HCT116 (cell line): ENCODE results near the gene NTNG1. TPM values are rescaled to one million over a fixed set of nuclear protein-coding genes. Genes with fewer than 3 reads are reported as not detected.

Experiments used
- ATAC-seq: fragments of 200-7000 bp; cut with Tn5 transposase; 2 replicates; pipeline ENCODE4 v1.9.1; 2020; ENCODE audit warnings: mild to moderate bottlenecking, moderate library complexity
- BruUV-seq: library from RNA; stranded (reverse); fragments of 400-500 nt; replicated peaks from 2 replicates; lab custom pipeline; 2021; lab: Mats Ljungman, UMichigan
- CTCF ChIA-PET: fragments of 300-600 bp; sonication (Branson Sonifier 250); formaldehyde crosslinking; loops from one replicate; lab custom pipeline; 2021; ENCODE audit warnings: antibody characterized with exemption; lab: Charles Lee
- POLR2A ChIA-PET: fragments of 300-600, 350-600 bp; sonication (Branson Sonifier 250); formaldehyde crosslinking; loops from one replicate; lab custom pipeline; 2021; ENCODE audit warnings: antibody characterized with exemption; lab: Charles Lee
- RAD21 ChIA-PET, 2 experiments: fragments of 300-600 bp; sonication (Branson Sonifier 250); formaldehyde crosslinking; loops; one replicate each; lab custom pipeline; 2023; ENCODE audit warnings: low total read pairs in 2 of 2; ENCODE audit not compliant: uncharacterized antibody in 2 of 2, unreplicated experiment in 2 of 2, low non-redundant PET in 1 of 2; lab: Charles Lee
- DNase-seq: peaks from one replicate; pipeline ENCODE4 v3.0.0-alpha.2; 2010; ENCODE audit warnings: low read depth, low spot score
- H2AFZ ChIP-seq: fragments of 200-600 bp; shearing (Covaris generic), sonication (generic); 2 replicates; pipeline ENCODE4 v1.6.1; 2017; ENCODE audit warnings: low read depth, mixed run types, mixed read lengths, antibody characterized with exemption, low read length; ENCODE audit not compliant: poor library complexity, severe bottlenecking
- H3K27ac ChIP-seq: 2 replicates; pipeline ENCODE4 v1.5.1; 2012; ENCODE audit warnings: low read depth, low read length
- H3K27me3 ChIP-seq: fragments of 200-600 bp; sonication (generic); 2 replicates; pipeline ENCODE4 v1.6.1; 2016; ENCODE audit warnings: mixed run types, low read length, mixed read lengths; ENCODE audit not compliant: insufficient read depth
- H3K36me3 ChIP-seq, 2 experiments: fragments of 200-500 bp in 1 of 2; fragments of 200-600 bp in 1 of 2; sonication (Bioruptor generic) in 1 of 2; sonication (generic) in 1 of 2; 2 replicates each; pipeline versions ENCODE4 v1.5.1 to v1.6.1; 2014 to 2016; ENCODE audit warnings: low read length in 2 of 2, inconsistent platforms in 1 of 2, mixed read lengths in 1 of 2, mixed run types in 1 of 2; ENCODE audit not compliant: insufficient read depth in 2 of 2, control insufficient read depth in 1 of 2
- H3K4me1 ChIP-seq, 2 experiments: fragments of 200-600 bp in 1 of 2; sonication (generic) in 1 of 2; 2 replicates each; pipeline versions ENCODE4 v1.5.1 to v1.6.1; 2012 to 2017; ENCODE audit warnings: low read length in 2 of 2, inconsistent platforms in 1 of 2, mild to moderate bottlenecking in 1 of 2, mixed read lengths in 1 of 2, mixed run types in 1 of 2, moderate library complexity in 1 of 2; ENCODE audit not compliant: insufficient read depth in 2 of 2, control insufficient read depth in 1 of 2
- H3K4me2 ChIP-seq: fragments of 200-600 bp; sonication (generic); 2 replicates; pipeline ENCODE4 v1.6.1; 2017; ENCODE audit warnings: mixed run types, low read length, mixed read lengths
- H3K4me3 ChIP-seq, 2 experiments: fragments of 200-600 bp in 1 of 2; sonication (generic) in 1 of 2; replicated peaks in 1 of 2; 2 replicates each; pipeline ENCODE4 v1.5.1; 2011 to 2016; ENCODE audit warnings: low read length in 2 of 2, control low read depth in 1 of 2, low read depth in 1 of 2, mild to moderate bottlenecking in 1 of 2, mixed read lengths in 1 of 2, mixed run types in 1 of 2
- H3K79me2 ChIP-seq: fragments of 200-600 bp; sonication (generic); 2 replicates; pipeline ENCODE4 v1.6.1; 2017; ENCODE audit warnings: mild to moderate bottlenecking, mixed run types, low read length, moderate library complexity, mixed read lengths; ENCODE audit not compliant: insufficient read depth
- H3K9ac ChIP-seq: fragments of 200-600 bp; sonication (generic); 2 replicates; pipeline ENCODE4 v1.6.1; 2016; ENCODE audit warnings: low read length, mixed read lengths
- H3K9me2 ChIP-seq: fragments of 200-600 bp; sonication (generic), shearing (Covaris generic); 2 replicates; pipeline ENCODE4 v1.6.1; 2017; ENCODE audit warnings: mixed run types, mild to moderate bottlenecking, moderate library complexity; ENCODE audit not compliant: insufficient read depth
- H3K9me3 ChIP-seq, 2 experiments: fragments of 200-500 bp in 1 of 2; fragments of 200-600 bp in 1 of 2; sonication (Bioruptor generic) in 1 of 2; sonication (generic) in 1 of 2; 2 replicates each; pipeline ENCODE4 v1.6.1; 2014 to 2017; ENCODE audit warnings: low read length in 2 of 2, mixed read lengths in 2 of 2, inconsistent platforms in 1 of 2, low read depth in 1 of 2, mild to moderate bottlenecking in 1 of 2, mixed run types in 1 of 2, moderate library complexity in 1 of 2; ENCODE audit not compliant: control insufficient read depth in 1 of 2, insufficient read depth in 1 of 2
- H4K20me1 ChIP-seq: fragments of 200-600 bp; sonication (generic), shearing (Covaris generic); 2 replicates; pipeline ENCODE4 v1.6.1; 2017; ENCODE audit warnings: mixed run types, mild to moderate bottlenecking, moderate library complexity; ENCODE audit not compliant: insufficient read depth
- CBX3 ChIP-seq: IDR thresholded peaks from 2 replicates; pipeline ENCODE4 v1.6.1; 2012; ENCODE audit warnings: low read depth
- CEBPB ChIP-seq: IDR thresholded peaks from 2 replicates; pipeline ENCODE4 v1.6.1; 2012; ENCODE audit warnings: low read depth
- EGR1 ChIP-seq: IDR thresholded peaks from 2 replicates; pipeline ENCODE4 v1.6.1; 2012; ENCODE audit warnings: low read depth
- ELF1 ChIP-seq: IDR thresholded peaks from 2 replicates; pipeline ENCODE4 v1.6.1; 2012; ENCODE audit warnings: low read depth, borderline replicate concordance
- EZH2phosphoT487 ChIP-seq: fragments of 200-600 bp; IDR thresholded peaks from 2 replicates; pipeline ENCODE4 v1.6.1; 2018; ENCODE audit warnings: antibody characterized with exemption, borderline replicate concordance
- FOSL1 ChIP-seq: IDR thresholded peaks from 2 replicates; pipeline ENCODE4 v1.6.1; 2012; ENCODE audit warnings: low read depth
- POLR2A ChIP-seq: IDR thresholded peaks from 2 replicates; pipeline ENCODE4 v1.7.0; 2011; ENCODE audit warnings: borderline replicate concordance; ENCODE audit not compliant: insufficient read depth, insufficient read length; ENCODE audit errors: extremely low read depth
- RAD21 ChIP-seq: IDR thresholded peaks from 2 replicates; pipeline ENCODE4 v1.6.1; 2012; ENCODE audit warnings: low read depth, mild to moderate bottlenecking
- SIN3A ChIP-seq: IDR thresholded peaks from 2 replicates; pipeline ENCODE4 v1.6.1; 2012; ENCODE audit warnings: low read depth
- SRF ChIP-seq: IDR thresholded peaks from 2 replicates; pipeline ENCODE4 v1.6.1; 2012; ENCODE audit warnings: low read depth
- YY1 ChIP-seq: IDR thresholded peaks from 2 replicates; pipeline ENCODE4 v1.6.1; 2011; ENCODE audit warnings: low read length, low read depth, moderate library complexity, mild to moderate bottlenecking; ENCODE audit not compliant: insufficient replicate concordance; ENCODE audit errors: extremely low read depth
- ZNF274 ChIP-seq: fragments of 200-500 bp; sonication (Bioruptor generic); IDR thresholded peaks from 2 replicates; pipeline ENCODE4 v1.6.1; 2014; ENCODE audit warnings: mild to moderate bottlenecking, low read depth, low read length, inconsistent platforms
- intact Hi-C: fragments of 100-400 bp; cut with micrococcal nuclease; formaldehyde crosslinking; loops from 2 replicates; pipeline ENCODE4 v1.10.0; 2022
- total RNA-seq: library from RNA; stranded (reverse); gene quantifications from one replicate; pipeline ENCODE4 v1.2.1, GENCODE V29; 2021; ENCODE audit not compliant: unreplicated experiment
- TF ChIP-seq, protein P1 (sequence below): IDR thresholded peaks from 2 replicates; pipeline ENCODE4 v1.6.1; 2012
- TF ChIP-seq, protein P2 (sequence below), 3 experiments: fragments of 200-600 bp in 1 of 3; sonication (generic) in 1 of 3; IDR thresholded peaks in 2 of 3; conservative IDR thresholded peaks in 1 of 3; 2 replicates each; pipeline ENCODE4 v1.5.1; 2012 to 2017; ENCODE audit warnings: low read depth in 2 of 3, low read length in 2 of 3, antibody characterized with exemption in 1 of 3, borderline replicate concordance in 1 of 3, control low read depth in 1 of 3, mild to moderate bottlenecking in 1 of 3, mixed read lengths in 1 of 3, mixed run types in 1 of 3, moderate library complexity in 1 of 3; ENCODE audit not compliant: insufficient read depth in 1 of 3
- TF ChIP-seq, protein P3 (sequence below): IDR thresholded peaks from 2 replicates; pipeline ENCODE4 v1.6.1; 2012; ENCODE audit warnings: low read depth
- TF ChIP-seq, protein P4 (sequence below): IDR thresholded peaks from 2 replicates; pipeline ENCODE4 v1.6.1; 2011; ENCODE audit warnings: mild to moderate bottlenecking, low read length, moderate library complexity; ENCODE audit not compliant: insufficient replicate concordance; ENCODE audit errors: extremely low read depth

Gene NTNG1
- total RNA-seq, 1 experiment from 2014 or later: not detected

DNA sequence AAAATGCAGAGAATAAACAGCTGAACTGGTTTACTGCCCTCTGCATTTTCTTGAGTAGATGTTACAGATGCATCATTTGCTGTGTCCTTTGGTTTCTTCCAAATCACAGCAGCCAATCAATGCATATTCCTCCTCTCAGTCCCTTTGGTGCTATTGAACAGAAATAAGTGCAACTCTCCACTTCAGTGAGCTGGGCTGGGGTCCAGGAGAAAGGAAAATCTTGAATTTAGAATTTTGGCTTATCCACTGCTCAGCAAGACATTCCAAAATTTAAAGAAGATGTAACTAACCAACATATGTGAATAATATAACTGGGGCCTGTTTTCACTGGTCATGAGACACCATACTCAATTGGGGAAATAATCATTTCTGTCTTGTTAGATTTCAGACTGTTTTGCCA is 45.2 kb upstream of the NTNG1 start (continued):
- no peak for TF ChIP-seq RAD21
- no peak for TF ChIP-seq SRF
- TF ChIP-seq, protein P1, sequence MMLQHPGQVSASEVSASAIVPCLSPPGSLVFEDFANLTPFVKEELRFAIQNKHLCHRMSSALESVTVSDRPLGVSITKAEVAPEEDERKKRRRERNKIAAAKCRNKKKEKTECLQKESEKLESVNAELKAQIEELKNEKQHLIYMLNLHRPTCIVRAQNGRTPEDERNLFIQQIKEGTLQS: no peak
- TF ChIP-seq SIN3A: no peak
- no peak for TF ChIP-seq CEBPB

DNA sequence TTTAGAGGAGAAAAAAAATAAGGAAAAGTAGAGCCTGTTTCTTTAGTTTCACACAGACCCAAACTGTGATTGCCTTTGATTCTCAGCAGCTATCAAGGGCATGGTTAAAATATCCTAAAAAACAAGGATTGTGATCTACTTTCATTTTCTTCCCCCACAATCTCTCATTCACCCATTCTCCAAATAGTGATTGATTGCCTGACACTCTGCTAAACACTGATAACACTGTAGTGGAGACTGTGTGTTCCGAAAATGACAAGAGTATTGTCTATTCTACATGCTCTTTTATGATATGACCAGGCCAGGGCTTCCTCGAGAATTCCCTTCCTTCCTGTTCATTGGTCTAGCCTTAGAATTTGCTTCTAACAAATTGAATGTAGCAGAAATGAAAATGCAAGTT is 44.1 kb upstream of the NTNG1 start:
- H3K27ac ChIP-seq: no peak overlapping the region
- H3K27me3 ChIP-seq: no peaks in the 10 kb centered on the region
- H2AFZ ChIP-seq: no peak overlapping the region
- intact Hi-C loops: no loop called here
- no peak overlapping the region for H3K9ac ChIP-seq
- H3K9me3 ChIP-seq: no peaks in the 10 kb centered on the region
- no peak overlapping the region for H3K4me3 ChIP-seq
- H4K20me1 ChIP-seq: no peaks in the 10 kb centered on the region
- BruUV-seq: no TSS peak
- CTCF ChIA-PET: no interaction called here
- no peak for DNase-seq
- no peaks in the 10 kb centered on the region for H3K9me2 ChIP-seq
- no peak for TF ChIP-seq YY1
- TF ChIP-seq CEBPB: no peak
- TF ChIP-seq EGR1: no peak
- TF ChIP-seq, protein P1: no peak
- TF ChIP-seq, protein P2, sequence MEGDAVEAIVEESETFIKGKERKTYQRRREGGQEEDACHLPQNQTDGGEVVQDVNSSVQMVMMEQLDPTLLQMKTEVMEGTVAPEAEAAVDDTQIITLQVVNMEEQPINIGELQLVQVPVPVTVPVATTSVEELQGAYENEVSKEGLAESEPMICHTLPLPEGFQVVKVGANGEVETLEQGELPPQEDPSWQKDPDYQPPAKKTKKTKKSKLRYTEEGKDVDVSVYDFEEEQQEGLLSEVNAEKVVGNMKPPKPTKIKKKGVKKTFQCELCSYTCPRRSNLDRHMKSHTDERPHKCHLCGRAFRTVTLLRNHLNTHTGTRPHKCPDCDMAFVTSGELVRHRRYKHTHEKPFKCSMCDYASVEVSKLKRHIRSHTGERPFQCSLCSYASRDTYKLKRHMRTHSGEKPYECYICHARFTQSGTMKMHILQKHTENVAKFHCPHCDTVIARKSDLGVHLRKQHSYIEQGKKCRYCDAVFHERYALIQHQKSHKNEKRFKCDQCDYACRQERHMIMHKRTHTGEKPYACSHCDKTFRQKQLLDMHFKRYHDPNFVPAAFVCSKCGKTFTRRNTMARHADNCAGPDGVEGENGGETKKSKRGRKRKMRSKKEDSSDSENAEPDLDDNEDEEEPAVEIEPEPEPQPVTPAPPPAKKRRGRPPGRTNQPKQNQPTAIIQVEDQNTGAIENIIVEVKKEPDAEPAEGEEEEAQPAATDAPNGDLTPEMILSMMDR (IDR thresholded peaks at IDR 0.05 in 2 of 3, conservative IDR thresholded peaks at IDR 0.05 in 1 of 3; ENCODE audit: borderline replicate concordance in 1 of 3, insufficient read depth in 1 of 3, low read depth in 2 of 3, low read length in 2 of 3): no peak
- no peak for TF ChIP-seq CBX3
- TF ChIP-seq POLR2A: no peak
- TF ChIP-seq EZH2phosphoT487: no peak
- TF ChIP-seq, protein P3, sequence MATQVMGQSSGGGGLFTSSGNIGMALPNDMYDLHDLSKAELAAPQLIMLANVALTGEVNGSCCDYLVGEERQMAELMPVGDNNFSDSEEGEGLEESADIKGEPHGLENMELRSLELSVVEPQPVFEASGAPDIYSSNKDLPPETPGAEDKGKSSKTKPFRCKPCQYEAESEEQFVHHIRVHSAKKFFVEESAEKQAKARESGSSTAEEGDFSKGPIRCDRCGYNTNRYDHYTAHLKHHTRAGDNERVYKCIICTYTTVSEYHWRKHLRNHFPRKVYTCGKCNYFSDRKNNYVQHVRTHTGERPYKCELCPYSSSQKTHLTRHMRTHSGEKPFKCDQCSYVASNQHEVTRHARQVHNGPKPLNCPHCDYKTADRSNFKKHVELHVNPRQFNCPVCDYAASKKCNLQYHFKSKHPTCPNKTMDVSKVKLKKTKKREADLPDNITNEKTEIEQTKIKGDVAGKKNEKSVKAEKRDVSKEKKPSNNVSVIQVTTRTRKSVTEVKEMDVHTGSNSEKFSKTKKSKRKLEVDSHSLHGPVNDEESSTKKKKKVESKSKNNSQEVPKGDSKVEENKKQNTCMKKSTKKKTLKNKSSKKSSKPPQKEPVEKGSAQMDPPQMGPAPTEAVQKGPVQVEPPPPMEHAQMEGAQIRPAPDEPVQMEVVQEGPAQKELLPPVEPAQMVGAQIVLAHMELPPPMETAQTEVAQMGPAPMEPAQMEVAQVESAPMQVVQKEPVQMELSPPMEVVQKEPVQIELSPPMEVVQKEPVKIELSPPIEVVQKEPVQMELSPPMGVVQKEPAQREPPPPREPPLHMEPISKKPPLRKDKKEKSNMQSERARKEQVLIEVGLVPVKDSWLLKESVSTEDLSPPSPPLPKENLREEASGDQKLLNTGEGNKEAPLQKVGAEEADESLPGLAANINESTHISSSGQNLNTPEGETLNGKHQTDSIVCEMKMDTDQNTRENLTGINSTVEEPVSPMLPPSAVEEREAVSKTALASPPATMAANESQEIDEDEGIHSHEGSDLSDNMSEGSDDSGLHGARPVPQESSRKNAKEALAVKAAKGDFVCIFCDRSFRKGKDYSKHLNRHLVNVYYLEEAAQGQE: no peak
- no peak for TF ChIP-seq SRF
- no peak for TF ChIP-seq FOSL1
- TF ChIP-seq ELF1: no peak
- TF ChIP-seq, protein P4, sequence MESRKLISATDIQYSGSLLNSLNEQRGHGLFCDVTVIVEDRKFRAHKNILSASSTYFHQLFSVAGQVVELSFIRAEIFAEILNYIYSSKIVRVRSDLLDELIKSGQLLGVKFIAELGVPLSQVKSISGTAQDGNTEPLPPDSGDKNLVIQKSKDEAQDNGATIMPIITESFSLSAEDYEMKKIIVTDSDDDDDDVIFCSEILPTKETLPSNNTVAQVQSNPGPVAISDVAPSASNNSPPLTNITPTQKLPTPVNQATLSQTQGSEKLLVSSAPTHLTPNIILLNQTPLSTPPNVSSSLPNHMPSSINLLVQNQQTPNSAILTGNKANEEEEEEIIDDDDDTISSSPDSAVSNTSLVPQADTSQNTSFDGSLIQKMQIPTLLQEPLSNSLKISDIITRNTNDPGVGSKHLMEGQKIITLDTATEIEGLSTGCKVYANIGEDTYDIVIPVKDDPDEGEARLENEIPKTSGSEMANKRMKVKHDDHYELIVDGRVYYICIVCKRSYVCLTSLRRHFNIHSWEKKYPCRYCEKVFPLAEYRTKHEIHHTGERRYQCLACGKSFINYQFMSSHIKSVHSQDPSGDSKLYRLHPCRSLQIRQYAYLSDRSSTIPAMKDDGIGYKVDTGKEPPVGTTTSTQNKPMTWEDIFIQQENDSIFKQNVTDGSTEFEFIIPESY: no peak
- TF ChIP-seq RAD21: no peak
- TF ChIP-seq ZNF274: no peak
- no peak overlapping the region for H3K4me2 ChIP-seq
- H3K36me3 ChIP-seq: no peaks in the 10 kb centered on the region
- no peaks in the 10 kb centered on the region for H3K4me1 ChIP-seq
- ATAC-seq: no peak
- RAD21 ChIA-PET: no interaction called here
- no peaks in the 10 kb centered on the region for H3K79me2 ChIP-seq
- POLR2A ChIA-PET: no interaction called here
